ENCODE data around the gene STK11IP.

Gene STK11IP

DNA sequence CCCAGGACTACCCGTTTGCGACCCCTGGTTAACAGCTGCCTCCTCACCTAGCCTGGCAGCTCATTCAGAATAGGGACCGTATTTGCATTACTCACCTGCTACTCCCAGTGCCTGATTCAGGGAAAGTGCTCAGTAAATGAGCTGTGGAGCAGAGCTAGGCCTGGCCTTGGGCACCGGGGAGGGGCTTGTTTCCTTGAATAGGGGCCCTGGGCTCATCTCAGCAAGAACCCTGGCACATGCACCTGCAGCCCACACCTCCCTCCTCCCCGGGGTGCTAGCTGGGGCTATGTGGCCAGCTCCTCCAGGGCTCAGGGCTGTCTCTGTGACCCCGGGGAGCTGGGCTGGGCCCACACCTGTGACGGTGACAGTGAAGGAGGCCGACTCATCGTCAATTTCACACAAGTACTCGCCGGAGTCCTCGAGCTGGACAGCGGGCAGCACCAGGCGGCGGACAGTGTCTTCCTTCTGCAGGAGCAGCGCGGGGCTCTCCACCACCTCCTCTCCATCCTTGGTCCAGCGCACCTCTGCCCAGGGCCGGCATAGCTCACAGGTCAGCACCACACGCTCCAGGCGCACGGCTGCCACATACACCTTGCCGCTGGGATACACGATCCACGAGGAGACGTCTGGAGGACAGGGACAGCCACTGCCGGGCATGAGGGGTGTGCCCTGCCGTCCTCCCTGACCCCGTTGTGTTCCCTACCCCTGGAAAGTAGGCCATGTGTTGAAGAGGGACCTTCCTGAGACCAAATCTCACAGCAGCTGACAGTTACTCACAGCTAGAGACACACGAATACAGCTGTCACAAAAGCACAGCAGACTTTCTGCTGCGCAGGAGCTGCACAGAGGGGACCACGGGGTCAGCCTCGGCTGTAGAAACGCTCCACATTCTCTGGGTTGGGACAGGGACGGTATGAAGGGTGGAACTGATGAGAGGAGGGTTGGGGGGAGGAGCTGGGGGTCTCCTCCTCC, 35.3 kb upstream of the STK11IP start:
- no peak for DNase-seq (ENCODE audit: low read depth in 4 of 4, low spot score in 1 of 4)

- no peak for DNase-seq (ENCODE audit: low read depth in 4 of 4, low spot score in 1 of 4)
These were observed 34.3 kb upstream of the STK11IP start for GRCh38 chr2:219563271-219563928.

DNA sequence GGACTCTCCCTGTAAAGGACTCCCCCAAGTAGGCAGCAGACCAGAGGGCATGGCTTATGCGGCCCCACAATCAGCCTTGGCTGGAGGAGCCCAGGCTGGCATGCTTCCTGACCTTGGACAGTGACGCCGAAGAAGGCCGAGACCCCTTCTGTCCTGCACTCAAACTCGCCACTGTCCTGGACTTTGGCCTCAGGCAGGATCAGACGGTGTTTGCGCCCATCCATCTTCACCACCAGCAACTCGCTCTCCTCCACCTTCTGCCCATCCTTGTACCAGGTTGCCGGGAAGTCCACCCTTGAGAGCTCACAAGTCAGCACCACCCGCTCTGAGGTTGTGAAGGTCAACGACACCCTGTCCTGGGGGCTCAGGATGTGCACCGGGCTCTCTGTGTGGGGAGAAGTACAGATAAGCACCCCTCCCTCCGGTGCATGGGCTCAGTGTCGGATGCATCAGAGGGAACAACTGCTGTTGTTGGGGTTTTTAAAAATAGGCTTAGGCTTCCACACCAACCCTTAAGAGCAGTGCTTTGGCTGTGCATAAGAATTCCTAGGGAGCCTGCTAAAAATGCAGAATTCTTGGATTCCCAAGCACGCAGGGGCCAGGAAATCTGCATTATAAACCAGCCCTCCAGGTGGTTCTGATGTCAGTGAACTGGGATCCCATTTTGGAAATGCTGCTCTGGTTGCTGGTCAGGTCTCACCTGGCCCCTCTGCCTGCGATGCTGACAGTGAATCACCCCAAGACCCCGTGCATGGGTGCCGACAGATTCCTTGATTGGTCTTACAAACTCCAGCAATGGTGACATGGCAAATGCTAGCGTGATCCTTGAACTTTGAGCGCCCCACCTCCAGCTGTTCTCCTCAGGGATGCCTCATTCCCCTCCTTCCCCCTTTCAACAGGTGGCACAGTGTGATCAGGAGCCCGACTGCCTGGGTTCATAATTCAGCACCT, 32.3 kb upstream of the STK11IP start:
- DNase-seq (ENCODE audit: low read depth in 4 of 4, low spot score in 1 of 4), result no peak

GRCh38 chr2:219566640-219567039, 31.0 kb upstream of the STK11IP start:
- DNase-seq (ENCODE audit: low read depth in 4 of 4, low spot score in 1 of 4), result no peak

DNA sequence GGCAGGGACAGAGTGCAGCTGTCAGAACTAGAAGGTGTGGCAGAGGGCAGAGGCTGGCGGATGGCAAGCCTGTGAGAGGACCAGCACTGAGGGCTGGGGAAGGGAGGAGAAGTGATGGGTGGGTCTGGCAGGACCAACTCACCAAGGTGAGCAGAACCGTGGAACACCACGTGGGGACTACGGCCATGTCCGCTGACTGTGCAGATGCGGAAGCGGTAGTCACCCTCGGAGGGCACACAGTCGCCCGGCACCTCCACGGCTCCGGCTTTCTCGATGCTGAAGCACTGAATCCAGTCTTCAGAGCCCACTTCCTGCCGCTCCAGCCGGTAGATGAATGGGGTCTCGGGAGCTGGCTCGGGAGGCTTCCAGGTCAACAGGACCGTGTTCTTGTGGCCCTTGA, 30.5 kb upstream of the STK11IP start:
- no peak for DNase-seq (ENCODE audit: low read depth in 4 of 4, low spot score in 1 of 4)

- DNase-seq (ENCODE audit: low read depth in 4 of 4, low spot score in 1 of 4), result no peak
These were observed 29.8 kb upstream of the STK11IP start for GRCh38 chr2:219567791-219568361.

DNA sequence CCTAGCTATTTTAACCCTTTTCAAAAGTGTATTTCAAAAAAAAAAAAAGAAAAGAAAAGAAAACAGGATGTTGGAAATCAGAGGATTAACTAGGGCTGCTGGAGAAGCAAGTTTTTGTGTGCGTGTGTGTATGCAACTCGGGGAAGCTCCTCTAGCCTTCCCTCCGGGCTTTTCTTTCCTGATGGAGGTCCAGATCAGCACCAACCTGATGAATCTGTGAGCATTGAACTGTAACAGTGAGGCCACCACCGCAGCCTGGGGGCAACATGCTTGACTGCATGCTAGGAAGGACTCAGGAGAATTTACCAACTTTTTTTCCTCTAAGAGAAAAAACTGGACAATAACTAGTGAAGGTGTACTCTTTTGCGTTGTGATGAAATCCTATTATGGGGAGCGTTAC, 28.6 kb upstream of the STK11IP start:
- no peak for DNase-seq (ENCODE audit: low read depth in 4 of 4, low spot score in 1 of 4)

GRCh38 chr2:219569635-219570034, 28.0 kb upstream of the STK11IP start:
- no peak for DNase-seq (ENCODE audit: low read depth in 4 of 4, low spot score in 1 of 4)

DNA sequence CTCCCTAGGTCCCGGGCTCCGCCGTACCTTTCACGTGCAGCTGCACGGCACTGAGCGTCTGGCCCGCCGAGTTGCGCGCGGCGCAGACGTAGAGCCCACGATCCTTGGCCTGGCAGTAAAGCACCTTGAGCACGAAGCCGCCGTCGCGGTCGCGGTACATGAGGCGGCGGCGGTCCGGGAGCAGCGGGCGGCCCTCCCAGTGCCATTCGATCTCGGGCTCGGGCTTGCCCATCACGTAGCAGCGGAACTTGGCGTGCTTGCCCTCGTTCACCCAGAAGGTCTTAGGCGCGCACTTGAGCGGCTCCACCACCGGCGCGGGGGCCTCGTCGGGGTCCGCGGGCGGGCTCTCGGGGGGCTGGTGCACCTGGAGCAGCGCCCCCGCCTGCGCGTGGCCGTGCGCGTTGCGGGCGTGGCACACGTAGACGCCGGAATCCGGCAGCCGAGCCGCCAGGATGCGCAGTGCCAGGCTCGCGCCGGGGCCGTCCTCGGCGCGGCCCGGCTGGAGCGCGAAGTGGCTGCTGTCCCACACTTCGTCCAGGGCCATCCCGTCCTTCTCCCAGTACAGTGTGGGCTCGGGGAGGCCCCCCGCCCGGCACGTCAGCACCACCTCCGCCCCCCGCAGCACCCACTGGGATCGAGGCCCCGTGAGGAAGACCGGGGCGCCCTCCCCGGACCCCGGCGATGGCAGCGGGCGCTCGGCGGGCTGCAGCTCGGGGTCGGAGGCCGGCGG, 27.3 kb upstream of the STK11IP start:
- no peak for DNase-seq (ENCODE audit: low read depth in 4 of 4, low spot score in 1 of 4)

GRCh38 chr2:219570924-219571310, 26.7 kb upstream of the STK11IP start:
- no peak for DNase-seq (ENCODE audit: low read depth in 4 of 4, low spot score in 1 of 4)

DNA sequence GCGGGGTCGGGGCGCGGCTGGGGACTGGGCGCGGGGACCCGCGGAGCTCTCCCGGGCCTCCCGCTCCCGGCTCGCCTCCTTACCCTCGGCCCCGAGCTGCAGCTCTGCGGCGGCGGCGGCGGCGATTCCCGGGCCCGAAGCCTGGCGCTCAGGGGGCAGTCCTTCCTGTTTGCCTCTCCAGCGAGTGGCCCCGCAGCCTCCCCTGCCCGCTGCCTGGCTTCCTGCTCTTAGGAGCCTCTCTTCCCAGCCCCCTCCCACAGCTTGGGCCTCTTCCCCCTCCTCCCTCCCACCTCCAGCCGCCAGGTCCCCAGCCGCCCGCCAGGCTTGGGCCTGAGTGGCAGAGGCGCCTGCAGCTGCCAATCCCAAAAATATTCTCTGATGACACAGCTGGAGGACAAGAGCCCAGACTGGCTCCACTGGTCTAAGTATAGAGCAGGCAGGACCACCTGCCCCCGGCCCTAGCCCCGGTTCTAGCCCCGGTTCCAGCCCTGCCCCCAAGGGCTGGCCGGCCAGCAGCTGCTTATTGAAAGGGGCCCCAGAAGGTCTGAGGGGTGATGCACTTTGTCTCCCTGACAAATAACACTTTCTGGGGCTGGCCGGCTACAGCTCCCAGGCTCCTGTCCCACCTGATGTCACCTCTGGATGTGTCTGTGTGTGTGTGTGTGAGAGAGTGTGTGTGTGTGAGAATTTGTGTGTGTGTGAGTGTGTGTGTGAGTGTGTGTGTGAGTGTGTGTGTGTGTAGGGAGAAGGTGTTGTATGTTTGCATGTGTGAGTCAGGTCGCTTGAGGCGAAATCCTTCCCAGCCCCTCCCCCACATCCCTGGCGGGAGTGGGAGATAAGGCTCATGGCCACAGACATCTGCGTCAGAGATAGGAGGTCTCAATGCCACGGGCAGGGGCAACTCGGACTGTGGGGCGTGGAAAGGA, 26.1 kb upstream of the STK11IP start, which contains the start of gene OBSL1:
OBSL1 (minus strand) TSS at position 229 of the 926 bp plus-strand sequence. CDS start 307 bp downstream, outside the sequence.
- DNase-seq (ENCODE audit: low read depth in 4 of 4, low spot score in 1 of 4), result no peak

- DNase-seq (ENCODE audit: low read depth in 4 of 4, low spot score in 1 of 4), result no peak
These were observed 25.2 kb upstream of the STK11IP start, which contains the start of gene INHA for GRCh38 chr2:219572237-219573001. Gene INHA (plus strand): TSS chr2:219572310. CDS start chr2:219572375, 65 bp downstream.

GRCh38 chr2:219573166-219573565, 24.5 kb upstream of the STK11IP start:
- no peak for DNase-seq (ENCODE audit: low read depth in 4 of 4, low spot score in 1 of 4)

GRCh38 chr2:219574484-219575311, 23.0 kb upstream of the STK11IP start:
- DNase-seq (ENCODE audit: low read depth in 4 of 4, low spot score in 1 of 4), result no peak

GRCh38 chr2:219575566-219576504, 21.8 kb upstream of the STK11IP start:
- no peak for DNase-seq (ENCODE audit: low read depth in 4 of 4, low spot score in 1 of 4)

Measured in stimulated activated CD4-positive, alpha-beta T cell treated with anti-CD3 and anti-CD28 coated beads, Interleukin-1b, Interleukin-23, amount 100 ng/mL, for 24 hours (primary cell).